HG03342 (cell line): ENCODE measurements around the gene EIF3D.

ENCODE experiments used
- ATAC-seq: cut with Tn5 transposase; IDR thresholded peaks from one replicate; pipeline ENCODE4 v1.9.1; 2021; ENCODE audit warnings: mild to moderate bottlenecking, moderate library complexity; ENCODE audit not compliant: unreplicated experiment

The EIF3D gene

GRCh38 chr22:36467946-36468345 lies 61.0 kb downstream of the EIF3D start:
- no peak for ATAC-seq

- no peak for ATAC-seq
Measured at GRCh38 chr22:36467042-36467810, 61.7 kb downstream of the EIF3D start.

GRCh38 chr22:36466258-36466657 lies 62.7 kb downstream of the EIF3D start:
- no peak for ATAC-seq

GRCh38 chr22:36465232-36466021 lies 63.5 kb downstream of the EIF3D start:
- ATAC-seq: no peak

- ATAC-seq: no peak
Measured at GRCh38 chr22:36464715-36465231, 64.2 kb downstream of the EIF3D start.

- no peak for ATAC-seq
Measured at GRCh38 chr22:36463783-36464184, 65.2 kb downstream of the EIF3D start.

GRCh38 chr22:36461665-36462649 lies 67.0 kb downstream of the EIF3D start:
- no peak for ATAC-seq
